ENCODE measurements around the gene GUCY1A1. TPM values are rescaled to one million over a fixed set of nuclear protein-coding genes. Genes with fewer than 3 reads are reported as not detected.

Gene GUCY1A1
- total and polyA plus RNA-seq, 2 of the 4 experiments (the other 2 are of a cell fraction), result 0.19 to 0.54 TPM

DNA sequence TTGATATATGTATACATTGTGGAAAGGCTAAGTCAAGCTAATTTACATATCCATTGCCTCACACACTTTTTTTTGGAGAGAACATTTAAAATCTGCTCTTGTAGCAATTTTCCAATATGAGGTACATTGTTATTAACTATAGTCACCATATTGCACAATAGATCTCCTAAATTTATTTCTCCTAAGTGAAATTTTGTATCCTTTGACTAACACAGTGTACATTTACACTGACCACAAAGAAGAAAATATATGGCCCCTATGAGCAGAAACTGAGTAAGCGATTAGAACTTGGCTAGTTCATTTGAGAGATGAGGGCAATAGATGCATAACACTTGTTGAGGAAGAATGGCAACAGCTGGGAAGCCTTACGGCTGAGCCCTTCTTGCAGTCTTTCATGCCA, 71.9 kb downstream of the GUCY1A1 start:
- Histone ChIP-seq H4K20me1 (ENCODE audit: insufficient read depth, low read length) (no peaks in the 10 kb centered on the region; the same call in 1 of the 2 replicates), H3K4ac (ENCODE audit: low read depth, low read length) (no peak overlapping the region), H4K5ac (ENCODE audit: low read depth, low read length) (no peak overlapping the region), H4K91ac (ENCODE audit: insufficient read depth, low read depth, low read length) (no peak overlapping the region), H3K27me3 (ENCODE audit: control insufficient read depth, insufficient read depth, low read length) (no peaks in the 10 kb centered on the region), H2BK15ac (ENCODE audit: low read depth, low read length) (0 out of 3 replicates have a peak overlapping the region, but pooled peaks have one; percentile 39), H3K27ac (ENCODE audit: insufficient read depth, low read length) (peak overlapping the region; percentile 63; the same call in 1 of the 2 replicates), H3K4me1 (ENCODE audit: control insufficient read depth, insufficient read depth, low read length) (peaks cover 8% of the 10 kb centered on the region), H2BK5ac (ENCODE audit: low read depth, low read length, poor library complexity, severe bottlenecking) (no peak overlapping the region), H2BK120ac (ENCODE audit: low read depth, low read length) (no peak overlapping the region), H3K18ac (ENCODE audit: low read depth, low read length) (no peak overlapping the region), H2BK20ac (ENCODE audit: low read depth, low read length) (no peak overlapping the region), H2AK5ac (ENCODE audit: low read depth, low read length) (no peak overlapping the region), H3K4me2 (ENCODE audit: low read depth, low read length) (peak overlapping the region; percentile 58; the same call in 1 of the 2 replicates), H3K14ac (replicated peaks; ENCODE audit: low read depth, low read length) (no peak overlapping the region), H3K9me1 (ENCODE audit: insufficient read depth, low read length) (no peaks in the 10 kb centered on the region; the same call in 1 of the 2 replicates), H2AK9ac (replicated peaks; ENCODE audit: low read depth, low read length, poor library complexity) (no peak overlapping the region), H3K56ac (ENCODE audit: extremely low read depth, insufficient read depth, low read length) (no peak overlapping the region), H2AFZ (replicated peaks; ENCODE audit: low read length, poor library complexity) (no peak overlapping the region), H3K23ac (ENCODE audit: low read depth, low read length) (no peak overlapping the region), H3K9ac (ENCODE audit: low read depth, low read length) (no peak overlapping the region), H4K8ac (ENCODE audit: low read depth in 2 of 2, low read length in 2 of 2) (no peak overlapping the region), H3K4me3 (ENCODE audit: insufficient read depth, low read depth, low read length) (no peak overlapping the region), H3K9me3 (ENCODE audit: control insufficient read depth, insufficient read depth, low read length) (no peaks in the 10 kb centered on the region), H3K36me3 (ENCODE audit: control insufficient read depth, insufficient read depth, low read length) (no peaks in the 10 kb centered on the region), H3K79me1 (ENCODE audit: low read depth in 1 of 2, low read length in 2 of 2) (no peaks in the 10 kb centered on the region)
- intact Hi-C loops (cut with micrococcal nuclease), result loop anchor here (5.0 kb wide), 1 partner anchor 41 kb away; no protein-coding TSS in a partner anchor
- WGBS, 2 experiments (ENCODE audit: extremely low coverage in 2 of 2, insufficient read length in 1 of 2), result no CpG with 5 or more reads among the region's 2 CpGs
- TF ChIP-seq FOS (IDR thresholded peaks at IDR 0.05; ENCODE audit: low read depth, low read length) (peak; percentile 52; the same call in 1 of the 2 replicates), NFE2L2 (IDR thresholded peaks at IDR 0.05; ENCODE audit: low read depth, low read length) (no peak), ELK1 (IDR thresholded peaks at IDR 0.05; ENCODE audit: borderline replicate concordance, low read depth, low read length) (no peak), MAFK (IDR thresholded peaks at IDR 0.05; ENCODE audit: low read depth, low read length) (peak; percentile 52; the same call in 1 of the 2 replicates), RFX5 (IDR thresholded peaks at IDR 0.05; ENCODE audit: low read depth, low read length) (no peak), CEBPB (IDR thresholded peaks at IDR 0.05; ENCODE audit: low read depth, low read length) (peak; percentile 98)
- ChIA-PET POLR2A (ENCODE audit: unreplicated experiment) (no interaction called here), CTCF (no interaction called here)
- no TSS peak for BruUV-seq (replicated peaks)
- dilution Hi-C loops (cut with HindIII; ENCODE audit: low sequenced_read_pairs, unreplicated experiment), result no loop called here
- DNase-seq (peak; percentile 90), ATAC-seq (ENCODE audit: low read depth) (peak; percentile 94)
- in situ Hi-C loops (cut with MboI; ENCODE audit: low sequenced_read_pairs), result no loop called here
